Stimulated activated CD4-positive, alpha-beta T cell treated with anti-CD3 and anti-CD28 coated beads, TNF-alpha, amount 100 ng/mL, for 24 hours (primary cell): ENCODE results near the gene RC3H2.
"Not testable (repeated sequence)": the region's sequence is repeated elsewhere in the genome, so short reads cannot be mapped to it uniquely, and the experiment has no call there.

ENCODE experiments used
- DNase-seq, 3 experiments: peaks; one replicate each; pipeline ENCODE4 v3.0.0-alpha.2; 2020; ENCODE audit warnings: low read depth in 3 of 3

The RC3H2 gene

GRCh38 chr9:122841501-122841900, 63.7 kb downstream of the RC3H2 start:
- no peak for DNase-seq

GRCh38 chr9:122838441-122838840, 66.7 kb downstream of the RC3H2 start:
- not testable (repeated sequence) for DNase-seq

GRCh38 chr9:122837266-122837850, 67.8 kb downstream of the RC3H2 start:
- no peak for DNase-seq

- no peak for DNase-seq
Observed at GRCh38 chr9:122835313-122835731, 69.8 kb downstream of the RC3H2 start.

- DNase-seq, result no peak
Observed at GRCh38 chr9:122832194-122832593, 73.0 kb downstream of the RC3H2 start.

GRCh38 chr9:122828965-122829284, 76.2 kb downstream of the RC3H2 start:
- not testable (repeated sequence) for DNase-seq

- DNase-seq, result no peak
Observed at GRCh38 chr9:122827761-122828093, 77.4 kb downstream of the RC3H2 start.

GRCh38 chr9:122822938-122823337, 82.2 kb downstream of the RC3H2 start:
- DNase-seq, result no peak

GRCh38 chr9:122822056-122822455, 83.1 kb downstream of the RC3H2 start:
- DNase-seq, result no peak

- DNase-seq, result no peak
Observed at GRCh38 chr9:122821278-122821943, 83.7 kb downstream of the RC3H2 start.

GRCh38 chr9:122820490-122820845, 84.7 kb downstream of the RC3H2 start:
- no peak for DNase-seq

GRCh38 chr9:122819791-122820489, 85.2 kb downstream of the RC3H2 start:
- no peak for DNase-seq

GRCh38 chr9:122819326-122819725, 85.8 kb downstream of the RC3H2 start:
- no peak for DNase-seq

- peak in 1 of 3 experiments; percentile 39 for DNase-seq
Observed at GRCh38 chr9:122816163-122816867, 88.8 kb downstream of the RC3H2 start.

GRCh38 chr9:122815544-122815943, 89.6 kb downstream of the RC3H2 start:
- DNase-seq, result no peak

GRCh38 chr9:122814545-122814944, 90.6 kb downstream of the RC3H2 start:
- DNase-seq, result no peak

GRCh38 chr9:122812736-122813135, 92.4 kb downstream of the RC3H2 start:
- DNase-seq, result no peak

- DNase-seq, result peak; percentile 50 to 66 (median 51)
Observed at GRCh38 chr9:122810306-122810946, 94.7 kb downstream of the RC3H2 start.

- not testable (repeated sequence) for DNase-seq
Observed at GRCh38 chr9:122809261-122809660, 95.9 kb downstream of the RC3H2 start.

GRCh38 chr9:122808141-122808540, 97.0 kb downstream of the RC3H2 start:
- no peak for DNase-seq

- peak in 1 of 3 experiments; percentile 48 for DNase-seq
Observed at GRCh38 chr9:122807271-122807900, 97.8 kb downstream of the RC3H2 start.

GRCh38 chr9:122806661-122807060, 98.5 kb downstream of the RC3H2 start:
- no peak for DNase-seq
